ENCODE measurements around the gene PPM1L.
"Not testable (repeated sequence)": the region's sequence is repeated elsewhere in the genome, so short reads cannot be mapped to it uniquely, and the experiment has no call there.

The PPM1L gene

DNA sequence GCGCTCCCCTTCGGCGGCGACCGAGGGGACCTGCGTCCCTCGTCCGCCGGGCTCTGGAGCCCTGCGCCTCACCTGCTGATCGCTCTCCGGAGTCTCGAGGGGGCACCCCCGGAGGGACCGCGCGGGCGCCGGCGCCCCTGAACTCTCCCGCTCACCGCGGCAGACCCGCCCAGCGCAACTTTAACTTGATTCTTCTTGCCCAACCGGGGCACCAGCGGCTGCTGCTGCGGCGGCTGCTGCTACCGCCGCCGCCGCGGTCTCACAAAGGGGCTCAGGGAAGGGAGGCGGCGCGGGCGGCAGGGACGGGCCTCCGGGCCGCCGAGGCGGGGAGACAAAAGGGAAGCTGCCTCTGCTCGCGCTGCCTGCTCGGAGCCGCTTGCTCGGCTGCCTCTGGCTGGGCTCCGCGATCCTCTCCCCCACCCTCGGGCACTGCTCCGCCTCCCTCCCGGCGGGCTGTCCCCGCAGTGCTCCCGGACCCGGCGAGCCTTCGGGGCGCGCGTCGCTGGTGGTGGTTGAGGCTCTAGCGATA lies at the start of gene PPM1L:
TSS of gene PPM1L (plus strand) at position 456 of the 529 bp plus-strand sequence.
- TF ChIP-seq GATA1 (IDR thresholded peaks at IDR 0.05; ENCODE audit: low read depth, low read length) (no peak), POLR2A (IDR thresholded peaks at IDR 0.05; ENCODE audit: low read length) (no peak)
- peak; percentile 72 to 81 for DNase-seq

- DNase-seq, result peak; percentile 38 to 64
- TF ChIP-seq GATA1 (IDR thresholded peaks at IDR 0.05; ENCODE audit: low read depth, low read length), result no peak
- no peak for TF ChIP-seq POLR2A (IDR thresholded peaks at IDR 0.05; ENCODE audit: low read length)
Measured at GRCh38 chr3:160707187-160707794, 48.7 kb upstream of the PPM1L start.

DNA sequence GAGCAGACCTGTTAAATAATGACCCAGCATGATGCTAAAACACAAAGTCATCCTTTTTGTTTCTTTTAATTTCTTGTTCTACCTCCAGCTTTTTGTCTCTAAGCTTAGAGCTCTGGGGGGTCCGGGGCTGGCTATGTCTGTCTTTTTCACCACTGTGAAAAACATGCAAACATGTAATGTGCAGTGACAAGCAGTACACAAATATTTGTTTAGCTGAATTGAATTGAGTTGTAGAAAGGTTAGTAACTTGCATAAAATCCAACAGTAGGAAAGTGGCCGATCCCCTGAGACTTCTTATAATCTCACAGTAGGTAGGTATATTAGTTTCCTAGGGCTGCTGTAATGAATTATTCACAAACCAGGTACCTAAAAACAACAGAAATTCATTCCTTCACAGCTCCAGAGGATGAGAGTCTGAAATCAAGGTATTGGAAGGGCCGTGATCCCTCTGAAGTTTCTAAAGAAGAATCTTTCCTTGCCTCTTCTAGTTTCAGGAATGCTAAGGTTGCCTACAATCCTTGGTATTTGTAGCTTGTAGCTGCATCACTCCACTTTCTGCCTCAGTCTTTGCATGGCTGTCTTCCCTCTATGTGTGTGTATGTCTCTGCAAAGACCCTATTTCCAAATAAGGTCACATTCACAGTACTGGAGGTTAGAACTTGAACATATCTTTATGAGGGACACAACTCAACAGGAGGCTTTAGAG lies 46.4 kb upstream of the PPM1L start:
- no peak for TF ChIP-seq POLR2A (IDR thresholded peaks at IDR 0.05; ENCODE audit: low read length)
- TF ChIP-seq GATA1 (IDR thresholded peaks at IDR 0.05; ENCODE audit: low read depth, low read length), result no peak
- no peak for DNase-seq

DNA sequence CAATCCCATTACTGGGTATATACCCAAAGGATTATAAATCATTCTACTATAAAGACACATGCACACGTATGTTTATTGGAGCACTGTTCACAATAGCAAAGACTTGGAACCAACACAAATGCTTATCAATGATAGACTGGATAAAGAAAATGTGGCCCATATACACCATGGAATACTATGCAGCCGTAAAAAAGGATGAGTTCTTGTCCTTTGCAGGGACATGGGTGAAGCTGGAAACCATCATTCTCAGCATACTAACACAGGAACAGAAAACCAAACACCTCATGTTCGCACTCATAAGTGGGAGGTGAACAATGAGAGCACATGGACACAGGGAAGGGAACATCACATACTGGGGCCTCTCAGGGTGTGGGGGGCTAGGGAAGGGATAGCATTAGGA lies 42.9 kb upstream of the PPM1L start:
- not testable (repeated sequence) for DNase-seq

- DNase-seq, result no peak
- TF ChIP-seq GATA1 (IDR thresholded peaks at IDR 0.05; ENCODE audit: low read depth, low read length), result no peak
- no peak for TF ChIP-seq POLR2A (IDR thresholded peaks at IDR 0.05; ENCODE audit: low read length)
Measured at GRCh38 chr3:160719710-160720109, 36.3 kb upstream of the PPM1L start.

GRCh38 chr3:160720123-160720746 lies 35.8 kb upstream of the PPM1L start:
- DNase-seq, result no peak
- TF ChIP-seq GATA1 (IDR thresholded peaks at IDR 0.05; ENCODE audit: low read depth, low read length) (no peak), POLR2A (IDR thresholded peaks at IDR 0.05; ENCODE audit: low read length) (no peak)

- DNase-seq, result no peak
- TF ChIP-seq GATA1 (IDR thresholded peaks at IDR 0.05; ENCODE audit: low read depth, low read length) (no peak), POLR2A (IDR thresholded peaks at IDR 0.05; ENCODE audit: low read length) (no peak)
Measured at GRCh38 chr3:160722331-160722730, 33.7 kb upstream of the PPM1L start.

GRCh38 chr3:160725338-160725737 lies 30.7 kb upstream of the PPM1L start:
- DNase-seq, result no peak
- TF ChIP-seq GATA1 (IDR thresholded peaks at IDR 0.05; ENCODE audit: low read depth, low read length) (no peak), POLR2A (IDR thresholded peaks at IDR 0.05; ENCODE audit: low read length) (no peak)

GRCh38 chr3:160735826-160736225 lies 20.2 kb upstream of the PPM1L start:
- TF ChIP-seq GATA1 (IDR thresholded peaks at IDR 0.05; ENCODE audit: low read depth, low read length) (no peak), POLR2A (IDR thresholded peaks at IDR 0.05; ENCODE audit: low read length) (no peak)
- DNase-seq, result no peak

DNA sequence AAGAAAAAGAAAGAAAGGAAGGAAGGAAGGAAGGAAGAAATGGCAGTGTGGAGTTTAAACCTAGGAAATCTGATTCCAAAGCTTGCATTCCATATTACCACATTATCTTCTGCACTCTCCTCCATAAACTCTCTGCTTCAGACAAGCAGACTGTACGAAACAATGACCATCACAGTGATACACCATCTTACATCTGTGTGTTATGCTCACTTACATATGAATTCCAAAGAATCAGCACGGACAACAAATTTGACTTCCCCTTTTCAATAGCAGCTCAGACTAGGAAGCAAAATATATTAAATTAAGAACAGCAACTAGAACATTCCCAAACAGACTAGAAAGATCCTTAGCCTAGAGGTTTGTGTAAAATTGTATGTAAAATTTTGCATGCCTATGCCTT lies 18.0 kb upstream of the PPM1L start:
- TF ChIP-seq POLR2A (IDR thresholded peaks at IDR 0.05; ENCODE audit: low read length) (no peak), GATA1 (IDR thresholded peaks at IDR 0.05; ENCODE audit: low read depth, low read length) (no peak)
- no peak for DNase-seq

DNA sequence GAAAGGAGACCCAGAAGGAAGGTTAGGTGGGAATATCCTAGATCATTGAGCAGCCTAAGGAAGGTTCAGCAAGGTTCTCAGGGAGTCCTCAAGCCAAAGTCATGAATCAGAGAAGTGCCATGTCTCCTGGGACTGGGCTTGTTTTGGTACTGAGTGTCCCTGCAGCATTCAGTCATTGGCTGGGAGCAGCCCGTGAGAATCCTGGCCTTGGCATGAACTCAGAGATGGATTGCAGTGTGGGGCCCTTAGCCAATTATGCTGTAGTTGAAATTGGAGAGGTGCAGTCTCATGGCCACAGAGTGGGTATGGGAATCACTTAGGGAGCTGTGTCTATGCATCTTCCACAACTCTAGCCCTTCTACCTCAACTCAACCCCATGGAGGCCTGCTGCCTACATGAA lies 17.0 kb upstream of the PPM1L start:
- TF ChIP-seq POLR2A (IDR thresholded peaks at IDR 0.05; ENCODE audit: low read length), result no peak
- no peak for TF ChIP-seq GATA1 (IDR thresholded peaks at IDR 0.05; ENCODE audit: low read depth, low read length)
- no peak for DNase-seq

DNA sequence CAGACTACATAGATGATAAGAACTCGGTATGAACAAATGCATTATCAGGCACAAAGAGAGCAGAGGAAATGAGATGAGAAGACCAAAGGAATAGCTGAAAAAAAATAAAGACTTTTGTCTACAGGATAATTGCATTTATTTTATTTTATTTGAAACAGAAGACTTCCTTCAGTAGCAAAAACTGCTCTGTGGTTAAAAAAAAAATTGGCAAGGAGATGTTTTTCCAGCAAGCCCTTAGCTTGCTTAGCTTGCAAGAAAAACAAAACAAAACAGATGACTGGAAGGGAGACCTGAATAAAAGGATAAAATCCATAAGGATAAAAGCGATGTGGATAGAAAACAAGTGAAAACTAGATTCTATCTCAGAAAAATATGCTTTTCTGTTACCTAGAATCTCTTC lies 9.1 kb upstream of the PPM1L start:
- TF ChIP-seq GATA1 (IDR thresholded peaks at IDR 0.05; ENCODE audit: low read depth, low read length), result no peak
- no peak for TF ChIP-seq POLR2A (IDR thresholded peaks at IDR 0.05; ENCODE audit: low read length)
- DNase-seq, result no peak

- DNase-seq, result peak; percentile 58 to 69
- no peak for TF ChIP-seq POLR2A (IDR thresholded peaks at IDR 0.05; ENCODE audit: low read length)
- TF ChIP-seq GATA1 (IDR thresholded peaks at IDR 0.05; ENCODE audit: low read depth, low read length), result no peak
Measured at GRCh38 chr3:160747422-160747821, 8.6 kb upstream of the PPM1L start.

- TF ChIP-seq POLR2A (IDR thresholded peaks at IDR 0.05; ENCODE audit: low read length), result no peak
- TF ChIP-seq GATA1 (IDR thresholded peaks at IDR 0.05; ENCODE audit: low read depth, low read length), result no peak
- DNase-seq, result peak in 1 of 2 experiments; percentile 14
Measured at GRCh38 chr3:160748231-160748630, 7.8 kb upstream of the PPM1L start.

GRCh38 chr3:160748787-160749186 lies 7.2 kb upstream of the PPM1L start:
- TF ChIP-seq POLR2A (IDR thresholded peaks at IDR 0.05; ENCODE audit: low read length) (no peak), GATA1 (IDR thresholded peaks at IDR 0.05; ENCODE audit: low read depth, low read length) (no peak)

More at GRCh38 chr3:160748787-160749186, 7.2 kb upstream of the PPM1L start:
- no peak for DNase-seq

All from erythroblast (primary cell).